Measurements from ENCODE around the gene RUNDC3A.

Gene RUNDC3A

GRCh38 chr17:44348988-44349364 is 40.6 kb downstream of the RUNDC3A start:
- ATAC-seq (ENCODE audit: insufficient read depth, low read depth) (no peak), DNase-seq (no peak)
- Histone ChIP-seq H3K9ac (ENCODE audit: low read depth, low read length) (no peak overlapping the region), H3K36me3 (ENCODE audit: insufficient read depth, low read length) (peaks cover 38% of the 10 kb centered on the region), H3K27ac (ENCODE audit: low read length) (no peak overlapping the region), H3K79me2 (ENCODE audit: insufficient read depth, low read length) (peaks cover 11% of the 10 kb centered on the region), H3K27me3 (ENCODE audit: insufficient read depth, low read length, poor library complexity) (no peaks in the 10 kb centered on the region), H3K4me1 (ENCODE audit: insufficient read depth, low read length) (peaks cover 21% of the 10 kb centered on the region), H3K9me3 (ENCODE audit: insufficient read depth, low read length, severe bottlenecking) (no peaks in the 10 kb centered on the region), H3K4me3 (ENCODE audit: low read depth in 1 of 2, low read length in 2 of 2) (no peak overlapping the region), H2AFZ (ENCODE audit: low read depth, low read length) (no peak overlapping the region), H3K4me2 (ENCODE audit: insufficient read depth, low read length) (no peak overlapping the region), H4K20me1 (ENCODE audit: insufficient read depth, low read length) (peaks cover 13% of the 10 kb centered on the region)
- TF ChIP-seq CTCF (IDR thresholded peaks at IDR 0.05; ENCODE audit: borderline replicate concordance, extremely low read depth, low read length, poor library complexity, severe bottlenecking) (no peak), EZH2 (IDR thresholded peaks at IDR 0.05; ENCODE audit: borderline replicate concordance, low read depth, low read length, severe bottlenecking) (no peak)

- Histone ChIP-seq H3K4me2 (ENCODE audit: insufficient read depth, low read length) (no peak overlapping the region), H3K9ac (ENCODE audit: low read depth, low read length) (no peak overlapping the region), H3K4me1 (ENCODE audit: insufficient read depth, low read length) (peaks cover 15% of the 10 kb centered on the region), H4K20me1 (ENCODE audit: insufficient read depth, low read length) (peaks cover 13% of the 10 kb centered on the region), H3K9me3 (ENCODE audit: insufficient read depth, low read length, severe bottlenecking) (no peaks in the 10 kb centered on the region), H3K27me3 (ENCODE audit: insufficient read depth, low read length, poor library complexity) (no peaks in the 10 kb centered on the region), H3K4me3 (ENCODE audit: low read depth in 1 of 2, low read length in 2 of 2) (no peak overlapping the region), H2AFZ (ENCODE audit: low read depth, low read length) (no peak overlapping the region), H3K79me2 (ENCODE audit: insufficient read depth, low read length) (peaks cover 11% of the 10 kb centered on the region), H3K36me3 (ENCODE audit: insufficient read depth, low read length) (peaks cover 38% of the 10 kb centered on the region), H3K27ac (ENCODE audit: low read length) (no peak overlapping the region)
- no peak for ATAC-seq (ENCODE audit: insufficient read depth, low read depth)
- TF ChIP-seq CTCF (IDR thresholded peaks at IDR 0.05; ENCODE audit: borderline replicate concordance, extremely low read depth, low read length, poor library complexity, severe bottlenecking) (no peak), EZH2 (IDR thresholded peaks at IDR 0.05; ENCODE audit: borderline replicate concordance, low read depth, low read length, severe bottlenecking) (no peak)
- DNase-seq = no peak
These were observed 41.2 kb downstream of the RUNDC3A start for GRCh38 chr17:44349553-44350070.

- TF ChIP-seq EZH2 (IDR thresholded peaks at IDR 0.05; ENCODE audit: borderline replicate concordance, low read depth, low read length, severe bottlenecking) (no peak), CTCF (IDR thresholded peaks at IDR 0.05; ENCODE audit: borderline replicate concordance, extremely low read depth, low read length, poor library complexity, severe bottlenecking) (peak; percentile 93)
- peak; percentile 97 for ATAC-seq (ENCODE audit: insufficient read depth, low read depth)
- peaks cover 6% of the 10 kb centered on the region for H3K79me2 ChIP-seq (ENCODE audit: insufficient read depth, low read length)
- no peak overlapping the region for H3K4me2 ChIP-seq (ENCODE audit: insufficient read depth, low read length)
- H3K36me3 ChIP-seq (ENCODE audit: insufficient read depth, low read length) = peaks cover 40% of the 10 kb centered on the region
- no peak overlapping the region for H2AFZ ChIP-seq (ENCODE audit: low read depth, low read length)
- peaks cover 13% of the 10 kb centered on the region for H4K20me1 ChIP-seq (ENCODE audit: insufficient read depth, low read length)
- peaks cover 7% of the 10 kb centered on the region for H3K4me1 ChIP-seq (ENCODE audit: insufficient read depth, low read length)
- no peaks in the 10 kb centered on the region for H3K9me3 ChIP-seq (ENCODE audit: insufficient read depth, low read length, severe bottlenecking)
- H3K4me3 ChIP-seq (ENCODE audit: low read depth in 1 of 2, low read length in 2 of 2) = no peak overlapping the region
- DNase-seq = peak; percentile 79
- no peak overlapping the region for H3K27ac ChIP-seq (ENCODE audit: low read length)
- no peak overlapping the region for H3K9ac ChIP-seq (ENCODE audit: low read depth, low read length)
- no peaks in the 10 kb centered on the region for H3K27me3 ChIP-seq (ENCODE audit: insufficient read depth, low read length, poor library complexity)
These were observed 42.4 kb downstream of the RUNDC3A start for GRCh38 chr17:44350733-44351226.
